DOHH2 (cell line): Measurements from ENCODE around the gene EAF1.
"Not testable (repeated sequence)": the region's sequence is repeated elsewhere in the genome, so short reads cannot be mapped to it uniquely, and the experiment has no call there.

ENCODE experiments used
- H3F3A ChIP-seq: fragments of 200-600 bp; sonication (generic), shearing (Covaris generic); 2 replicates; pipeline ENCODE4 v1.6.0; 2016; ENCODE audit warnings: antibody characterized with exemption, mild to moderate bottlenecking; ENCODE audit not compliant: control insufficient read depth, insufficient read depth
- H3K27ac ChIP-seq: fragments of 200-600 bp; sonication (generic); 2 replicates; pipeline ENCODE4 v1.5.1; 2014; ENCODE audit warnings: low read depth, mild to moderate bottlenecking, low read length, moderate library complexity
- H3K27me3 ChIP-seq: fragments of 200-600 bp; sonication (generic); 2 replicates; pipeline ENCODE4 v1.6.1; 2014; ENCODE audit warnings: mild to moderate bottlenecking, low read length, mixed read lengths; ENCODE audit not compliant: control insufficient read depth
- H3K36me3 ChIP-seq: fragments of 200-600 bp; sonication (generic); 2 replicates; pipeline ENCODE4 v1.6.1; 2014; ENCODE audit warnings: mild to moderate bottlenecking, low read length, moderate library complexity, mixed read lengths; ENCODE audit not compliant: control insufficient read depth
- H3K4me1 ChIP-seq: fragments of 200-600 bp; sonication (generic); 2 replicates; pipeline ENCODE4 v1.6.1; 2014; ENCODE audit warnings: mild to moderate bottlenecking, low read length, mixed read lengths; ENCODE audit not compliant: control insufficient read depth
- H3K4me2 ChIP-seq: fragments of 200-600 bp; sonication (generic); 2 replicates; pipeline ENCODE4 v1.6.0; 2014; ENCODE audit warnings: mild to moderate bottlenecking, low read length, moderate library complexity
- H3K4me3 ChIP-seq: fragments of 200-600 bp; sonication (generic); 2 replicates; pipeline ENCODE4 v1.5.1; 2014; ENCODE audit warnings: mild to moderate bottlenecking, low read length, mixed read lengths
- H3K79me2 ChIP-seq: fragments of 200-600 bp; sonication (generic); 2 replicates; pipeline ENCODE4 v1.6.1; 2014; ENCODE audit warnings: mild to moderate bottlenecking, low read length, mixed read lengths; ENCODE audit not compliant: control insufficient read depth
- H3K9me2 ChIP-seq: fragments of 200-600 bp; sonication (generic); replicated peaks from 2 replicates; pipeline ENCODE4 v1.6.1; 2014; ENCODE audit warnings: mild to moderate bottlenecking, low read length, mixed read lengths; ENCODE audit not compliant: control insufficient read depth
- H3K9me3 ChIP-seq: fragments of 200-600 bp; sonication (generic); 2 replicates; pipeline ENCODE4 v1.6.1; 2014; ENCODE audit warnings: antibody characterized with exemption, low read length, mixed read lengths; ENCODE audit not compliant: control insufficient read depth, insufficient read depth
- H4K20me1 ChIP-seq: fragments of 200-600 bp; sonication (generic); 2 replicates; pipeline ENCODE4 v1.6.0; 2014; ENCODE audit warnings: low read depth, mild to moderate bottlenecking, antibody characterized with exemption, low read length, moderate library complexity; ENCODE audit not compliant: control insufficient read depth, insufficient read depth
- EZH2phosphoT487 ChIP-seq: fragments of 200-600 bp; sonication (generic); IDR thresholded peaks from 2 replicates; pipeline ENCODE4 v1.6.1; 2017; ENCODE audit warnings: borderline replicate concordance, mild to moderate bottlenecking, antibody characterized with exemption, low read length, moderate library complexity, mixed read lengths
- TF ChIP-seq, protein P1 (sequence below): fragments of 200-600 bp; sonication (generic); IDR thresholded peaks from one replicate; pipeline ENCODE4 v1.5.1; 2014; ENCODE audit warnings: antibody characterized with exemption, mild to moderate bottlenecking, low read depth, low read length; ENCODE audit not compliant: poor library complexity, severe bottlenecking

EAF1 gene

GRCh38 chr3:15382405-15382923, 44.9 kb upstream of the EAF1 start:
- peaks cover 24% of the 10 kb centered on the region for H3F3A ChIP-seq
- H3K27ac ChIP-seq: peak overlapping the region; percentile 96
- H3K27me3 ChIP-seq: no peaks in the 10 kb centered on the region
- H4K20me1 ChIP-seq: no peaks in the 10 kb centered on the region
- H3K4me1 ChIP-seq: peaks cover 88% of the 10 kb centered on the region
- no peaks in the 10 kb centered on the region for H3K9me2 ChIP-seq
- TF ChIP-seq, protein P1, sequence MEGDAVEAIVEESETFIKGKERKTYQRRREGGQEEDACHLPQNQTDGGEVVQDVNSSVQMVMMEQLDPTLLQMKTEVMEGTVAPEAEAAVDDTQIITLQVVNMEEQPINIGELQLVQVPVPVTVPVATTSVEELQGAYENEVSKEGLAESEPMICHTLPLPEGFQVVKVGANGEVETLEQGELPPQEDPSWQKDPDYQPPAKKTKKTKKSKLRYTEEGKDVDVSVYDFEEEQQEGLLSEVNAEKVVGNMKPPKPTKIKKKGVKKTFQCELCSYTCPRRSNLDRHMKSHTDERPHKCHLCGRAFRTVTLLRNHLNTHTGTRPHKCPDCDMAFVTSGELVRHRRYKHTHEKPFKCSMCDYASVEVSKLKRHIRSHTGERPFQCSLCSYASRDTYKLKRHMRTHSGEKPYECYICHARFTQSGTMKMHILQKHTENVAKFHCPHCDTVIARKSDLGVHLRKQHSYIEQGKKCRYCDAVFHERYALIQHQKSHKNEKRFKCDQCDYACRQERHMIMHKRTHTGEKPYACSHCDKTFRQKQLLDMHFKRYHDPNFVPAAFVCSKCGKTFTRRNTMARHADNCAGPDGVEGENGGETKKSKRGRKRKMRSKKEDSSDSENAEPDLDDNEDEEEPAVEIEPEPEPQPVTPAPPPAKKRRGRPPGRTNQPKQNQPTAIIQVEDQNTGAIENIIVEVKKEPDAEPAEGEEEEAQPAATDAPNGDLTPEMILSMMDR: no peak
- no peak for TF ChIP-seq EZH2phosphoT487
- H3K36me3 ChIP-seq: peaks cover 4% of the 10 kb centered on the region
- H3K79me2 ChIP-seq: no peaks in the 10 kb centered on the region
- H3K4me3 ChIP-seq: no peak overlapping the region
- H3K4me2 ChIP-seq: peak overlapping the region; percentile 2
- peaks cover 7% of the 10 kb centered on the region; the same call in 1 of the 2 replicates for H3K9me3 ChIP-seq

DNA sequence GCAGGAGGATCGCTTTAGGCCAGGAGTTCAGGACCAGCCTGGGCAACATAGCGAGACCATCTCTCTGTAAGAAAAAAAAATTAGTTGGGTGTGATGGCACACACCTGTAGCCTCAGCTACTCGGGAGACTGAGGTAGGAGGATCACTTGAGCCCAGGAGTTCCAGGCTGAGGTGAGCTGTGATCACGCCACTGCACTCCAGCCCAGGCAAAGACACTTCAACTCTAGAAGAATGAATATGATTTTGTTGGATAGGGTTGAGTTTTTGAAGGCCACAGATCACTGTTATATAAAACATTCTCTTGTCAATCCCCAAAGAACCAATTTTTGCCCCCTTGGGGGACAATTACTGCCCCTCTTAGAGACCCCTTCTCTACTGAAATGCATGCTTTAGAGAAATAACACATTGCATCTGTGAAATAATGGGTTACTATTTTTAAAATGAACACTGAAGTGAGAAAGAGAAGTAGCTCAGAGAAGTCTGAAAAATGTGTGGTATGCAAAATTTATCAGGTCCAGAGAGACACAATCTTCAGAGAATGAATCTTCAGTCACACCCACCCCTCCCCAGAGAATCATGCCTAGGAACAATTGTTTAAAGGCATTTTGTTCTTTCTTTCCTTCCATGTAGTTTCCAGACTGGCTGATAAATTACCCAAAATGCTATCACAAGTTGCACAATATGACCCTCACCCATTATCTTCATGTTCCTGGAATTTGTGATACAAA, 42.7 kb upstream of the EAF1 start:
- no peaks in the 10 kb centered on the region for H3K79me2 ChIP-seq
- no peaks in the 10 kb centered on the region for H4K20me1 ChIP-seq
- H3K27me3 ChIP-seq: no peaks in the 10 kb centered on the region
- peak overlapping the region; percentile 96 for H3K27ac ChIP-seq
- H3K4me1 ChIP-seq: peaks cover 84% of the 10 kb centered on the region
- H3K9me3 ChIP-seq: peaks cover 7% of the 10 kb centered on the region; the same call in 1 of the 2 replicates
- TF ChIP-seq EZH2phosphoT487: no peak
- TF ChIP-seq, protein P1: no peak
- H3K4me3 ChIP-seq: peak overlapping the region; percentile 61
- H3K4me2 ChIP-seq: peak overlapping the region; percentile 82
- peaks cover 24% of the 10 kb centered on the region for H3F3A ChIP-seq
- peaks cover 4% of the 10 kb centered on the region for H3K36me3 ChIP-seq
- H3K9me2 ChIP-seq: no peaks in the 10 kb centered on the region

GRCh38 chr3:15385238-15385695, 42.1 kb upstream of the EAF1 start:
- H3K4me1 ChIP-seq: peaks cover 89% of the 10 kb centered on the region
- not testable (repeated sequence) for H3K27me3 ChIP-seq, H3K9me2 ChIP-seq, H3K79me2 ChIP-seq, H3K9me3 ChIP-seq, H3K36me3 ChIP-seq, H4K20me1 ChIP-seq
- peak overlapping the region; percentile 61 for H3K4me3 ChIP-seq
- H3F3A ChIP-seq: peaks cover 24% of the 10 kb centered on the region
- peak overlapping the region; percentile 96 for H3K27ac ChIP-seq
- peak overlapping the region; percentile 82 for H3K4me2 ChIP-seq
